Measurements from ENCODE around the gene NINJ2. TPM values are rescaled to one million over a fixed set of nuclear protein-coding genes. Genes with fewer than 3 reads are reported as not detected.

Gene NINJ2
- total RNA-seq, 2 experiments from 2014 or later = 1.1 to 3.4 TPM

GRCh38 chr12:627863-628741, 35.1 kb downstream of the NINJ2 start:
- H3K9me3 Mint-ChIP-seq = no peaks in the 10 kb centered on the region
- intact Hi-C loops (cut with DNase I, micrococcal nuclease) = loop anchor here in 1 of 2 experiments (5.0 kb wide), 1 partner anchor 51 kb away; no protein-coding TSS in a partner anchor
- ChIA-PET CTCF (interaction anchor here (0.8 to 1.1 kb wide), 2 partner anchors 186 to 414 kb away, joined by 3 read pairs; no protein-coding TSS in a partner anchor), POLR2A (interaction anchor here (3.1 kb wide), 1 partner anchor 123 kb away, joined by 15 read pairs; the partner anchor contains the start of gene WNK1)
- no peak for DNase-seq
- no peak for TF ChIP-seq CTCF (IDR thresholded peaks at IDR 0.05)
- no peaks in the 10 kb centered on the region for H3K27me3 ChIP-seq (ENCODE audit: control insufficient read depth in 1 of 2, insufficient read depth in 2 of 2, low read length in 2 of 2)
- peaks cover 45% of the 10 kb centered on the region for H3K4me1 ChIP-seq (ENCODE audit: insufficient read depth, low read length)
- no peak overlapping the region for H3K27ac ChIP-seq (ENCODE audit: low read depth in 1 of 2, low read length in 2 of 2)
- H3K36me3 ChIP-seq (ENCODE audit: insufficient read depth, low read length) = no peaks in the 10 kb centered on the region
- ATAC-seq (ENCODE audit: poor library complexity) = no peak
- H3K36me3 Mint-ChIP-seq (ENCODE audit: low read depth) = peaks cover 5% of the 10 kb centered on the region
- H3K4me3 Mint-ChIP-seq = peak overlapping the region; percentile 46
- peaks cover 65% of the 10 kb centered on the region for H3K4me1 Mint-ChIP-seq (ENCODE audit: low read depth)
- H3K4me3 ChIP-seq (ENCODE audit: low read length) = no peak overlapping the region
- H3K9me3 ChIP-seq (ENCODE audit: control insufficient read depth in 1 of 2, insufficient read depth in 1 of 2, low read length in 2 of 2) = no peaks in the 10 kb centered on the region
- no peaks in the 10 kb centered on the region for H3K27me3 Mint-ChIP-seq
- H3K27ac Mint-ChIP-seq = peak overlapping the region; percentile 98

- no peaks in the 10 kb centered on the region for H3K9me3 ChIP-seq (ENCODE audit: control insufficient read depth in 1 of 2, insufficient read depth in 1 of 2, low read length in 2 of 2)
- POLR2A ChIA-PET = interaction anchor here (3.1 kb wide), 1 partner anchor 124 kb away, joined by 15 read pairs; the partner anchor contains the start of gene WNK1
- intact Hi-C loops (cut with DNase I, micrococcal nuclease) = loop anchor here in 1 of 2 experiments (5.0 kb wide), 1 partner anchor 50 kb away; no protein-coding TSS in a partner anchor
- no peak overlapping the region for H3K27ac ChIP-seq (ENCODE audit: low read depth in 1 of 2, low read length in 2 of 2)
- Mint-ChIP-seq H3K27me3 (no peaks in the 10 kb centered on the region), H3K27ac (no peak overlapping the region), H3K36me3 (ENCODE audit: low read depth) (peaks cover 5% of the 10 kb centered on the region), H3K4me3 (no peak overlapping the region), H3K9me3 (no peaks in the 10 kb centered on the region), H3K4me1 (ENCODE audit: low read depth) (peaks cover 72% of the 10 kb centered on the region)
- CTCF ChIA-PET = interaction anchor here (0.8 to 1.5 kb wide), 3 partner anchors 15 to 415 kb away, joined by 3 to 4 read pairs (median 3); no protein-coding TSS in a partner anchor
- DNase-seq = no peak
- ATAC-seq (ENCODE audit: poor library complexity) = no peak
- no peaks in the 10 kb centered on the region for H3K36me3 ChIP-seq (ENCODE audit: insufficient read depth, low read length)
- H3K4me1 ChIP-seq (ENCODE audit: insufficient read depth, low read length) = peaks cover 51% of the 10 kb centered on the region
- no peak for TF ChIP-seq CTCF (IDR thresholded peaks at IDR 0.05)
- no peak overlapping the region for H3K4me3 ChIP-seq (ENCODE audit: low read length)
- no peaks in the 10 kb centered on the region for H3K27me3 ChIP-seq (ENCODE audit: control insufficient read depth in 1 of 2, insufficient read depth in 2 of 2, low read length in 2 of 2)
These were observed 36.0 kb downstream of the NINJ2 start for GRCh38 chr12:627285-627684.

GRCh38 chr12:625998-626397, 37.2 kb downstream of the NINJ2 start:
- POLR2A ChIA-PET = interaction anchor here (3.1 kb wide), 1 partner anchor 126 kb away, joined by 15 read pairs; the partner anchor contains the start of gene WNK1
- Mint-ChIP-seq H3K4me3 (no peak overlapping the region), H3K4me1 (ENCODE audit: low read depth) (peaks cover 61% of the 10 kb centered on the region), H3K27me3 (no peaks in the 10 kb centered on the region), H3K9me3 (no peaks in the 10 kb centered on the region), H3K27ac (no peak overlapping the region), H3K36me3 (ENCODE audit: low read depth) (peaks cover 4% of the 10 kb centered on the region)
- H3K27ac ChIP-seq (ENCODE audit: low read depth in 1 of 2, low read length in 2 of 2) = no peak overlapping the region
- H3K4me1 ChIP-seq (ENCODE audit: insufficient read depth, low read length) = peaks cover 44% of the 10 kb centered on the region
- no peak for TF ChIP-seq CTCF (IDR thresholded peaks at IDR 0.05)
- H3K36me3 ChIP-seq (ENCODE audit: insufficient read depth, low read length) = no peaks in the 10 kb centered on the region
- CTCF ChIA-PET = interaction anchor here (1.0 to 1.5 kb wide), 2 partner anchors 17 to 50 kb away, joined by 3 to 4 read pairs; no protein-coding TSS in a partner anchor
- no peaks in the 10 kb centered on the region for H3K9me3 ChIP-seq (ENCODE audit: control insufficient read depth in 1 of 2, insufficient read depth in 1 of 2, low read length in 2 of 2)
- intact Hi-C loops (cut with DNase I, micrococcal nuclease) = loop anchor here in 1 of 2 experiments (5.0 kb wide), 1 partner anchor 49 kb away; no protein-coding TSS in a partner anchor
- ATAC-seq (ENCODE audit: poor library complexity) (no peak), DNase-seq (no peak)
- H3K27me3 ChIP-seq (ENCODE audit: control insufficient read depth in 1 of 2, insufficient read depth in 2 of 2, low read length in 2 of 2) = no peaks in the 10 kb centered on the region
- H3K4me3 ChIP-seq (ENCODE audit: low read length) = no peak overlapping the region

Data from CD4-positive, alpha-beta T cell (primary cell).